CD4-positive, alpha-beta T cell treated with Interleukin-17A for 1 hour (primary cell): ENCODE measurements around the gene CXXC1.
"Not testable (repeated sequence)": the region's sequence is repeated elsewhere in the genome, so short reads cannot be mapped to it uniquely, and the experiment has no call there.

ENCODE experiments used
- DNase-seq: peaks from one replicate; pipeline ENCODE4 v3.0.0-alpha.2; 2020

The CXXC1 gene

GRCh38 chr18:50273203-50274043 is 14.1 kb downstream of the CXXC1 start:
- no peak for DNase-seq

- DNase-seq: no peak
Measured at GRCh38 chr18:50272568-50272967, 14.9 kb downstream of the CXXC1 start.

- peak; percentile 82 for DNase-seq
Measured at GRCh38 chr18:50268022-50268747, 19.3 kb downstream of the CXXC1 start.

DNA sequence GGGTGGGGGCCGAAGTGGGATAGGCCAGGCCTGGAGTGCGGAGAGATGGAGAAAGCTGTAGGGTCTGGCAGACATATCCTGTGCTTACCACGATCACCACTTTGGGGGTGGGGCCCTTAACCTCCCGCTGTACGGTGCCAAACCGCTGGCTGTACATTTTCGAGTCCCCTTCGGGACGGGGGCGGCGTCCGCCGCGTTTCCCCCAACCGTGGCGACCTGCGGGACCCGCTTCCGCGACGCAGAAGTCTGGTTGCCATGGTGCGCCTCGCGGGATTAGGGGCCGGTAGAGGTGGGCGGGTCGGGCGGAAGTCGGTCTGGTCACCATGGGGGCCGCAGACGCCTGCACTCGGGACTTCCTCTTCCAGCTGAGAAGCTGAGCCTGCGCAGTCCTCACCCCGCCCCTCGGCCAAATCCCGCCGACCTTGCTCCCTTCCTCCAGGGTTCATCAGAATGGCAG is 21.2 kb downstream of the CXXC1 start, which contains the start of gene CFAP53:
TSS of gene CFAP53 (minus strand) at position 248 of the 457 bp plus-strand sequence. CDS start at position 157, 91 bp downstream.
- DNase-seq: peak; percentile 88

- DNase-seq: no peak
Measured at GRCh38 chr18:50262977-50263376, 24.5 kb downstream of the CXXC1 start.

DNA sequence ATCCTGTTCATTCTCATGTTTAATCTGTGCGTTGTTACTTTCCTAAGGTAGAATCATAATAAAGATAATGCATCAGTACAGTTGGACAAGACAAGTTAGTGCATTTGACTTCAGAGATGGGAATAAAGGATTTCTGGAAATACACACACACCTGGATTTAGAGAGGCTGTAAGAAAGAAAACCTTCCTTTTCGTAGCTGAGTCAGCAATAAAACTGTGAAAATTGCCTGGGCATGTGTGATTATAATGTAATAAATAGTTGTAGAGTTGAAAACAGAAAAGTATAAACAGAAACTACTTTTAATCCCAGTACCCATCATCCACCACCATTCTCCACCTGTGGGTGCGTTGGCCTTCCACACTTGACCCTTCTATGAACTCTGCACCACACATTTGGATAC is 36.6 kb downstream of the CXXC1 start:
- DNase-seq: no peak

GRCh38 chr18:50249576-50249975 is 37.9 kb downstream of the CXXC1 start:
- no peak for DNase-seq

DNA sequence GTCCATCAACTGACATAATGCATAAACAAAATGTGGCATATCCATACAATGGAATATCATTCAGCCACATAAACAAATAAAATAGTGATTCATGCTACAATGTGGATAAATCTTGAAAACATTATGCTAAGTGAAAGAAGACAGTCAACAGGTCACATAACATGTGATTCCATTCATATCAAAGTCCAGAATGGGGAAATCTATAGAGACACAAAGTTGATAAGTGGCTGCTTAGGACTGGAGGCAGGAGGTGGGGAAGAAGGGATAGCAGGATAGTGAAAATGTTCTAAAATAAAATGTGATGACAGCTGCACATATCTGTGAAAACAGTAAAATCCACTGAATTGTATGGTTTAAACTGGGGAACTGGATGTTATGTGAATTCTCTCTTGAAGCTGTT is 39.9 kb downstream of the CXXC1 start:
- DNase-seq: no peak

GRCh38 chr18:50241768-50242167 is 45.7 kb downstream of the CXXC1 start:
- not testable (repeated sequence) for DNase-seq

GRCh38 chr18:50240080-50240563 is 47.4 kb downstream of the CXXC1 start:
- DNase-seq: no peak

- DNase-seq: no peak
Measured at GRCh38 chr18:50232419-50232818, 55.1 kb downstream of the CXXC1 start.
